SK-N-SH (cell line): Measurements from ENCODE around the gene ERI2.

ENCODE experiments used
- EP300 ChIP-seq, 2 experiments: IDR thresholded peaks; 2 replicates each; pipeline versions ENCODE4 v1.4.0 to v1.6.1; 2012; ENCODE audit warnings: borderline replicate concordance in 1 of 2, low read depth in 1 of 2, low read length in 1 of 2
- PBX3 ChIP-seq: IDR thresholded peaks from 2 replicates; pipeline ENCODE4; 2012
- TF ChIP-seq, protein P1 (sequence below): fragments of 200-600 bp; sonication (generic); IDR thresholded peaks from 2 replicates; pipeline ENCODE4 v1.6.1; 2017; ENCODE audit warnings: antibody characterized with exemption, mild to moderate bottlenecking, moderate library complexity

DNA sequence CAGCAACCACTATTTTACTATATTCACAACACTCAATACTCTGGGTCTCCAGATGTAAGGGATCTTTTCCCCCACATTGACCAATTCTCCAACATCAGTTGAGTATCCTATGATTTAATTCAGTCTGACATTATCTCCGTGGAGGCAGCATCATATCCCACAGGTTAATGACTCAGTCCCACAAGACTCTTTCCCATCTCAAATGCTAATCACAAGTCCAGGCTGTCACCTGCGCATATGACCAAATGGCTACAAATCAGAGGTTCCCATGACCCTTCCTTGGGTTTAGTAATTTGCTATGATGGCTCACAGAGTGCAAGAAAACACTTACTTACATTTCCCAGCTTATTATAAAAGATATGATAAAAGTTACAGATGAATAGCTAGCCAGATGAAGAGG, 23.8 kb downstream of the ERI2 start:
- TF ChIP-seq EP300 (IDR thresholded peaks at IDR 0.05; ENCODE audit: borderline replicate concordance in 1 of 2, low read depth in 1 of 2, low read length in 1 of 2) (no peak), PBX3 (no peak)
- TF ChIP-seq, protein P1, sequence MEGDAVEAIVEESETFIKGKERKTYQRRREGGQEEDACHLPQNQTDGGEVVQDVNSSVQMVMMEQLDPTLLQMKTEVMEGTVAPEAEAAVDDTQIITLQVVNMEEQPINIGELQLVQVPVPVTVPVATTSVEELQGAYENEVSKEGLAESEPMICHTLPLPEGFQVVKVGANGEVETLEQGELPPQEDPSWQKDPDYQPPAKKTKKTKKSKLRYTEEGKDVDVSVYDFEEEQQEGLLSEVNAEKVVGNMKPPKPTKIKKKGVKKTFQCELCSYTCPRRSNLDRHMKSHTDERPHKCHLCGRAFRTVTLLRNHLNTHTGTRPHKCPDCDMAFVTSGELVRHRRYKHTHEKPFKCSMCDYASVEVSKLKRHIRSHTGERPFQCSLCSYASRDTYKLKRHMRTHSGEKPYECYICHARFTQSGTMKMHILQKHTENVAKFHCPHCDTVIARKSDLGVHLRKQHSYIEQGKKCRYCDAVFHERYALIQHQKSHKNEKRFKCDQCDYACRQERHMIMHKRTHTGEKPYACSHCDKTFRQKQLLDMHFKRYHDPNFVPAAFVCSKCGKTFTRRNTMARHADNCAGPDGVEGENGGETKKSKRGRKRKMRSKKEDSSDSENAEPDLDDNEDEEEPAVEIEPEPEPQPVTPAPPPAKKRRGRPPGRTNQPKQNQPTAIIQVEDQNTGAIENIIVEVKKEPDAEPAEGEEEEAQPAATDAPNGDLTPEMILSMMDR: no peak
